Retinal pigment epithelial cell (primary cell): ENCODE results near the gene FOXK2.
"Not testable (repeated sequence)": the region's sequence is repeated elsewhere in the genome, so short reads cannot be mapped to it uniquely, and the experiment has no call there.

Experiments
- DNase-seq: peaks from one replicate; pipeline ENCODE4 v3.0.0-alpha.2; 2010; ENCODE audit warnings: low read depth
- H3K4me3 ChIP-seq: 2 replicates; pipeline ENCODE4 v1.5.1; 2011; ENCODE audit warnings: mild to moderate bottlenecking, low read length, control low read depth, moderate library complexity
- TF ChIP-seq, protein P1 (sequence below): conservative IDR thresholded peaks from 2 replicates; pipeline ENCODE4 v1.5.1; 2011; ENCODE audit warnings: low read depth, low read length, control low read depth, inconsistent platforms

The FOXK2 gene

DNA sequence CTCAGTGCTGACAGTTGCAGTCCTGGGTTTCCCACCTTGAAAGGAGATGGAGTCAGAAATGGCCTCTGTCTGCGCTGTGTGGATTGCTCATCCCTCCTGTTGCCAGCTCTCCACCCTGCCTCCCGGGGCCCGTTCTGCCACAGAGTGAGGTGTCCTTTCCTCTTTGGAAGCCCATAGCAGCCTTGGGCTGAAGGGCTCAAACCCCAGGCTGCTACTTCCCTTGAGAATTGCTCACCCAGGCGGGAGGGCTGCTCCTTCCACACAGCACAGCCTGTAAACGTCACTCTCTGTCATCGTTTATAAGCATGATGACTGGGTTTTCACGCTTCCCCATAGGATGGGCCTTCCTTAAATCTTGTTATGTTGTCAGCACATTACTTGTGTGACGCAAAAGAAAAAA, 62.7 kb downstream of the FOXK2 start:
- DNase-seq = no peak
- H3K4me3 ChIP-seq = no peak overlapping the region

DNA sequence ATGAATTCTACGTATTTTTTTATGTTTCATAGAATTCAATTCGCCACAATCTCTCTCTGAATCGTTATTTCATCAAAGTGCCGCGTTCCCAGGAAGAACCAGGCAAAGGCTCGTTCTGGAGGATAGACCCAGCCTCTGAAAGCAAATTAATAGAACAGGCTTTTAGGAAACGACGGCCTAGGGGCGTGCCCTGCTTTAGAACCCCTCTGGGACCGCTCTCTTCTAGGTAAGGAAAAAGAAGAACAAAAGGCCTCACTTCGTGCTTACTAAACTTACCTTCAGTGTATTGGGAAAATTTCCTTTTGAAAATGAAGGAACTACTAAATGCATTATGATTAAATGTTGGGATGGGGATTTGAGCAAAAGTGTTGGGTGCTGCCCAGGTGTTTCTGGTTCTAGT, 63.2 kb downstream of the FOXK2 start:
- DNase-seq = no peak
- TF ChIP-seq, protein P1, sequence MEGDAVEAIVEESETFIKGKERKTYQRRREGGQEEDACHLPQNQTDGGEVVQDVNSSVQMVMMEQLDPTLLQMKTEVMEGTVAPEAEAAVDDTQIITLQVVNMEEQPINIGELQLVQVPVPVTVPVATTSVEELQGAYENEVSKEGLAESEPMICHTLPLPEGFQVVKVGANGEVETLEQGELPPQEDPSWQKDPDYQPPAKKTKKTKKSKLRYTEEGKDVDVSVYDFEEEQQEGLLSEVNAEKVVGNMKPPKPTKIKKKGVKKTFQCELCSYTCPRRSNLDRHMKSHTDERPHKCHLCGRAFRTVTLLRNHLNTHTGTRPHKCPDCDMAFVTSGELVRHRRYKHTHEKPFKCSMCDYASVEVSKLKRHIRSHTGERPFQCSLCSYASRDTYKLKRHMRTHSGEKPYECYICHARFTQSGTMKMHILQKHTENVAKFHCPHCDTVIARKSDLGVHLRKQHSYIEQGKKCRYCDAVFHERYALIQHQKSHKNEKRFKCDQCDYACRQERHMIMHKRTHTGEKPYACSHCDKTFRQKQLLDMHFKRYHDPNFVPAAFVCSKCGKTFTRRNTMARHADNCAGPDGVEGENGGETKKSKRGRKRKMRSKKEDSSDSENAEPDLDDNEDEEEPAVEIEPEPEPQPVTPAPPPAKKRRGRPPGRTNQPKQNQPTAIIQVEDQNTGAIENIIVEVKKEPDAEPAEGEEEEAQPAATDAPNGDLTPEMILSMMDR = no peak
- H3K4me3 ChIP-seq = no peak overlapping the region

More for the DNA sequence above, 62.7 kb downstream of the FOXK2 start:
- TF ChIP-seq, protein P1 = no peak

DNA sequence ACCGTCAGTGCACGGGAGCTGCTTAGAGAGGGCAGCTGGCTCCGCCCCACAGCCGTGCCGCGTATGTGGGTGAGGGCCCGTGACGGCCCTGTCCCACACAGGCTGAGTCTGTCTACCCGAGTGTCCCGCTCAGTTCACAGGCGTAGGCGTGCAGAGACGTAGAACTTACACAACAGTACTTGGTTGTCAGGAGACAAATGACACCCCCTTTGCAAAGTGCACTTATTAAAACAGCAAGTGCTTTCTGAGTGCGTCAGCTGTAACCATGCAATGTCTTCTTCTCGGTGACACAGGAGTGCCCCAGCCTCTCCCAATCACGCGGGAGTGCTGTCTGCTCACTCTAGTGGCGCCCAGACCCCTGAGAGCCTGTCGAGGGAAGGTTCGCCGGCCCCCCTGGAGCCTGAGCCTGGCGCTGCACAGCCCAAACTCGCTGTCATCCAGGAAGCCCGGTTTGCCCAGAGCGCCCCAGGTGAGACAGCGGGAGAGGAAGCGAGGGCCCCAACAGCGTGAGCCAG, 64.2 kb downstream of the FOXK2 start:
- TF ChIP-seq, protein P1 = no peak
- H3K4me3 ChIP-seq = no peak overlapping the region
- no peak for DNase-seq

DNA sequence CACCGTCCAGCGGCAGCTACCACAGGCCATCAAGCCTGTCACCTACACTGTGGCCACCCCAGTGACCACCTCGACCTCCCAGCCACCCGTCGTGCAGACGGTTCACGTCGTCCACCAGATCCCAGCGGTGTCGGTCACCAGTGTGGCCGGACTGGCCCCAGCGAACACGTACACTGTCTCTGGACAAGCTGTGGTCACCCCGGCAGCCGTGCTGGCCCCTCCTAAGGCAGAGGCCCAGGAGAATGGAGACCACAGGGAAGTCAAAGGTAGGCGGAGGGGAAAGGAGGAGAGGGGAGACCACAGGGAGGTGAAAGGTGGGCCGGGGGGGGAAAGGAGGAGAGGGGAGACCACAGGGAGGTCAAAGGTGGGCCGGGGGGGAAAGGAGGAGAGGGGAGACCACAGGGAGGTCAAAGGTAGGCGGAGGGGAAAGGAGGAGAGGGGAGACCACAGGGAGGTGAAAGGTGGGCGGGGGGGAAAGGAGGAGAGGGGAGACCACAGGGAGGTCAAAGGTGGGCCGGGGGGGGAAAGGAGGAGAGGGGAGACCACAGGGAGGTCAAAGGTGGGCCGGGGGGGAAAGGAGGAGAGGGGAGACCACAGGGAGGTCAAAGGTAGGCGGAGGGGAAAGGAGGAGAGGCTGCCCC, 66.5 kb downstream of the FOXK2 start:
- DNase-seq, H3K4me3 ChIP-seq: not testable (repeated sequence)

DNA sequence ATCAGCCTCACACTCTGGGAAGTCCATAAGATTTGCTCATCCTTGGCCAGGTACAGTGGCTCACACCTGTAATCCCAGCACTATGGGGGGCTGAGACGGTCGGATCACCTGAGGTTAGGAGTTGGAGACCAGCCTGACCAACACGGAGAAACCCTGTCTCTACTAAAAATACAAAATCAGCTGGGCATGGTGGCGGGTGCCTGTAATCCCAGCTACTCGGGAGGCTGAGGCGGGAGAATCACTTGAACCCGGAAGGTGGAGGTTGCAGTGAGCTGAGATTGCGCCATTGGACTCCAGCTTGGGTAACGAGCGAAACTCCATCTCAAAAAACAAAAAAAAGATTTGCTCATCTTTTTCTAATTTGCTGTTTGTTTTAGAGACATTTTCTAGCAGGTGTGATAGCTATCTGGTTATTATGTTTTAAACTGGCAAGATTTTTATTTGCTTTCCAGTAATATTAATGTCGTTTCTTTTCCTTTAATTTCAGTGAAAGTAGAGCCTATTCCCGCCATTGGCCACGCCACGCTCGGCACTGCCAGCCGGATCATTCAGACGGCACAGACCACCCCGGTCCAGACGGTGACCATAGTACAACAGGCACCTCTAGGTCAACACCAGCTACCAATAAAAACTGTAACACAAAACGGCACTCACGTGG, 67.2 kb downstream of the FOXK2 start:
- TF ChIP-seq, protein P1 = no peak
- H3K4me3 ChIP-seq = no peak overlapping the region
- no peak for DNase-seq

DNA sequence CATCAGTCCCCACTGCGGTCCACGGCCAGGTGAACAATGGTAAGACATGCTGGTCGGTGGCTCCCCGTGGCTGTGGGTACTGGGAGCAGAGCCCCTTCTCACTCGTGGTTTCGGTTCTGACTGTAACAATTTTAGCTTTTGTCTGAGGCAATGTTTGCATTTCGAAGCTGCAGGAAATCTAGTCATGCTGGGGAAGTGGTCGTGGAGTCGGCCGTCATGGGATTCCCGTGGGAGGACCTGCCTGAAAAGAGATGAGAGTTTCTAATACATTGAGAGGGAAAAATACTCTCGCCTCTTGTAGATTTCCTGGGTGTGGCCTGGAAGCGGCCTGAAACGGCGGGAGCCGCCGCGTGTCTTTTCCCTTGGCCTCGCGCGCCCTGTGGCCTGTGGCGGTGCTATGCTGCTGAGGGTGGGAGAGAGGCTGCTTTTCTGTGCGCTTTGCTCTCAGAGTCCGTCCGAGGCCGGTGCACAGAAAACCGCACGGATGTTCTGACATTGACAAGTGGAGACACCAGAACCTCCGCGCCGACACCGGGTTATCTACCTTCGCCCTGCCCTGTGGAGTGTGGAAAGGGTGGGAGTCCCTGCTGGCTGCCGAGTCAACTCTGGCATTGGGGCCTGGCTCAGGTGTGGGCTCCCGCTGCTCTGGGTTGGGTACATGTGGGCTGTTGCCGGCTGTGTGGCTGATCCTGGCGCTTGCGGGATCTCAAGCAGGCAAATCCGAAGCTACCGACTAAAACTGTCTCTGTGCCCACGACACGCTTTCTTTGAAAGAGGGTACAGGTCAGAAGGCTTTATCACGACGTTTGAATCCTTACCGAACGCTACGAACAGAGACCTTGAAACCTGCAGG, 67.9 kb downstream of the FOXK2 start:
- DNase-seq = no peak
- H3K4me3 ChIP-seq = no peak overlapping the region
- TF ChIP-seq, protein P1 = no peak
